ENCODE data around the gene SSMEM1.
"Not testable (repeated sequence)": the region's sequence is repeated elsewhere in the genome, so short reads cannot be mapped to it uniquely, and the experiment has no call there.

SSMEM1 gene, protein sequence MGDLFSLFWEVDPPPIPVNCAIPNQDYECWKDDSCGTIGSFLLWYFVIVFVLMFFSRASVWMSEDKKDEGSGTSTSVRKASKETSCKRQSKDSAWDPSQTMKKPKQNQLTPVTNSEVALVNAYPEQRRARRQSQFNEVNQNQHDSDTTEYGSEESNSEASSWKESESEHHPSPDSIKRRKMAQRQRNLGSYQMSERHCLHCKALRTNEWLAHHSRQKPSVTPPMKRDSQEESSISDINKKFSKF

GRCh38 chr7:130207642-130208041 is at the start of gene SSMEM1:
Gene SSMEM1, plus strand, starts transcription at chr7:130207860. Its CDS starts 51 bp downstream, at chr7:130207911.
- DNase-seq: peak; percentile 16

GRCh38 chr7:130160023-130160422 is 47.6 kb upstream of the SSMEM1 start:
- DNase-seq: no peak

GRCh38 chr7:130160455-130160854 is 47.2 kb upstream of the SSMEM1 start:
- DNase-seq: no peak

DNA sequence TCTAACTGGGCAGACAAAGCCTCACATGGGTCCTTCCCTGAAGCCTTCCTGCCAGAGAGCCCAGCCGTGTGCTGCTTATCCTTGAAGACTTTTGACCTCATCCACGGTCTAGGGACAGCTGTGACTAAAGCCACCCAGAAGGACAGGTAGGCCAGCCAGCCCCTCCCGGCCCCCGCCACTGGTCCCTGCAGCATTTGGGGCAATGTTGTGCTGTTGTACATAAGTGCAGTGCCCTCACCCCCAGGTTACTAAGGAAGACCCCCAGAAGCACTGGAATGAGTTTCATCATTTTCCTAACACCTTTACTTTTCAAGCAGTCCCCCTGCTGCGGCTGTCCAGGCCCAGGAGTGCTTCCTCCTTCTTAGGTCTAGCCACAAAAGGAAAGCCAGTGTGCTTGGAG is 45.5 kb upstream of the SSMEM1 start:
- no peak for DNase-seq

- no peak for DNase-seq
These were observed 33.3 kb upstream of the SSMEM1 start for GRCh38 chr7:130174237-130174959.

- DNase-seq: no peak
These were observed 29.4 kb upstream of the SSMEM1 start for GRCh38 chr7:130178251-130178650.

GRCh38 chr7:130179631-130180030 is 28.0 kb upstream of the SSMEM1 start:
- no peak for DNase-seq

- DNase-seq: no peak
These were observed 26.9 kb upstream of the SSMEM1 start for GRCh38 chr7:130180571-130181262.

GRCh38 chr7:130181263-130181605 is 26.4 kb upstream of the SSMEM1 start:
- DNase-seq: no peak

GRCh38 chr7:130182990-130183389 is 24.7 kb upstream of the SSMEM1 start:
- no peak for DNase-seq

DNA sequence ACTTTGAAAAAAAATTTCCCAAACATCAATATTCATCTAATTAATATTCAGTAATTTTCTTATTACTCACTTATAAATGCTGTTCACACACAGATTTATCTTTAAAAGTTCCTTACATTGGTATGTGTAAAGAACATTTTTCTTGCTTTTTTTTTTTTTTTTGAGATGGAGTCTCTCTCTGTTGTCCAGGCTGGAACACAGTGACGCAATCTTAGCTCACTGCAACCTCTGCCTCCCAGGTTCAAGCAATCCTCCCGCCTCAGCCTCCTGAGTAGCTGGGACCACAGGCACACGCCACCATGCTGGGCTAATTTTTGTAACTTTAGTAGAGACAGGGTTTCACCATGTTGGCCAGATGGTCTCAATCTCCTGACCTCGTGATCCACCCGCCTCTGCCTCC is 23.3 kb upstream of the SSMEM1 start:
- DNase-seq: not testable (repeated sequence)

DNA sequence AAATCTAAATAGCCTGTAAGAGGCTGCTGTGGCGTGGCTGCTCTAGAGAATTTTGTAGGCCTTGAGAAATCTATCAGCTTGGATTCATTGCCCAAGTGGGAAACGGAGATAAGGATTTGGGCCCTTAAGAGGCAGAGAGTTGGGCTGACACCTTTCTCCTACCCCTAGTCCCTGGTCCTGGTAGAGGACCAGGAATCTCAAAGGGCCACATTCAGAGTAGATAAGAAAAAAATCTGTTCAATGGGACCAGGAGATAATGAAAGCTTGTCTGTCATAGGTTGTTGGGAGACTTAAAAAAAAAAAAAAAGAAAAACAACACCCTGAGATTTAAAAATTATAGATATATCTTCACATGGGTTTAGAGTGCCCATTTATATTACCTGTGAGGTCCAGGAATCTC is 20.3 kb upstream of the SSMEM1 start:
- no peak for DNase-seq

- DNase-seq: no peak
These were observed 18.3 kb upstream of the SSMEM1 start for GRCh38 chr7:130189343-130189742.

DNA sequence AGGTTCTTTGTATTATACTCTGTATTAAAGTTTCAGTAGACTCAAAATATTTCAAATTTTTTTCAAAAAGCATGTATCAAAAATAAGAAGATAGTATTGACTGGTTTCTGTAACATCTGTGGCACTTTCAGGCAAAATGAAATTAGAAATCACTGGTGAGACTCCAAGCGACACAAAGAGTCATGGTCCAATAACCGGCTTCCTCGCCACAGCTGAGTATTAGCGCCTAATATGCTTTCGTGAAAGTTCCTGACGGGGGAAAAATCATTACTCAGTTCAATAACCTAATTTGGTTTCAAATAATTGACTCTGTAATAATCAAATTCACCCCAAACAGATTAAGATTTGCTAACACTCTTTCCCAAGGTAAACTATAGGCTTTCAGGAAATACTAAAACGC is 15.9 kb upstream of the SSMEM1 start:
- no peak for DNase-seq

GRCh38 chr7:130195396-130195795 is 12.3 kb upstream of the SSMEM1 start:
- DNase-seq: no peak

- peak; percentile 13 for DNase-seq
These were observed 11.2 kb upstream of the SSMEM1 start for GRCh38 chr7:130196476-130196875.

GRCh38 chr7:130197094-130197493 is 10.6 kb upstream of the SSMEM1 start:
- no peak for DNase-seq

DNA sequence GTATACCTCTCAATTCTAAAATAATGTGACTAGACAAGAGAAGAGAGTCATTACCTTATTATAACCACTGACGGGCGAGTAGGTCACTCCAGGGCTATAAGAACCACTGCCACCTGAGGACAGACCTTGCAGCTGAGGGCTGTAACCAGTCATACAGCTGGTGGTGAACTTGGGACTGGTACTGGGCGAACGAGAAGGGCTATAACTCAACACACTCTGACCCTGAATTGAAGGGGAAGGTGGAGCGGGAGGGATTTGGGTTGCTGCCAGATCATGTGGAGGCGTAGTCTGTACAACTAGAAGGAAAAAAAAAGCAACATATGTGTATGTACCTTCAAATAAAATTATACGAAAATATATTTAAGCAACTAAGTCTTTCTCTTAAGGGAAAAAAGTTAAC is 5.9 kb upstream of the SSMEM1 start:
- DNase-seq: peak; percentile 95

- DNase-seq: peak; percentile 100
These were observed 2.3 kb upstream of the SSMEM1 start, which contains the start of gene TMEM209 for GRCh38 chr7:130205084-130205947. Gene TMEM209, minus strand, starts transcription at chr7:130205406. Its CDS starts 31 bp downstream, at chr7:130205375.

DNA sequence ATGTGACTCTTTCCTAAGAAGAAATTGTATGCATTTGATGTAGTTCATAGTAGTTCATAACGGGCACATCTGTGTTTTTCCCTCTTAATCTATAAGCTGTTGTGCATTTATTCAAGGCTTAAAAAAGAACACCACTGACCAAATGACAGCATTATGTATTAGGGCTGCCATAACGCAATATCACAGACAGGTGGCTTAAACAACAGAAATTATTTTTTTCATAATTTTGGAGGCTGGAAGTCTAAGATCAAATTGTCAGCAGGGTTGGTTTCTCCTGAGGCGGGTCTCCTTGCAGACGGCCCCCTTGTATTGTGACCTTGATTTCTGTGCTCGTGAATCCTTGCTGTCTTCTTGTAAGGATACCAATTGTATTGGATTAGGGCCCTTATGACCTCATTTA is 627 bp upstream of the SSMEM1 start:
- DNase-seq: no peak

GRCh38 chr7:130208516-130208915 is 856 bp downstream of the SSMEM1 start:
- no peak for DNase-seq

DNA sequence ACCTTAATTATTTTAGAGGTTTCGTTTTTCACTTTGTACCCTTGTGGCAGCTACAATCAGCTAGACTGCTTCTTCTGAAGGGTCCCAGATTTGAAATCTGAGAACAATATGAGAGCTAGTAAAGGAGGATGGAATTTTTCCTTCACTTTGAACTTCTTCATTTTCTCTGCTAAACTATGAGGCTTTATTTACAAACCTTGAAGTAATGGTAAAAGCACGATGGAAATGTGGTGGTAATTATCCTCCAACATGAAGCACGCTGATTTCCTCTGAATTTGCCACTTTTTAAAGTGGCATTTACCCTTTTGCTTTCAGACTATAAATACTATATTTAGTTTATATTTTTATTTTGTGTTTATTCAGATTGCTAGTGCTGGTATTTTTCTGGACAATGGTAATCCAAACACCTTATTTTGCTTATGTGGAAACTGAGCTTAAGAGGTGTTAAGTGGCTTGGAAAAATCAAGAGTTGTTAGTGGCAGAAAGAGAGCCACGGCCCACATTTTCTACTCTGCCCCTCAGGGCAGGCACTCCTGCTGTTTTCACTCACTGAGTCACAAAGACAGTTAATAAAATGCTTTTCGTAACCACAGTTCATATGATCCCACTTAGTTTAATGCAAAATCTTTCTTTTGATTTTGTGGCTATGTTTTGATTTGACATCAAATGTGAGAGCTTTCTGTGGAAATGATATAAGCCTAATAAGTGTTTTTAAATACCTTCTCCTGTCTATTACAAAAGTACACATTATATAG is 2.7 kb downstream of the SSMEM1 start:
- DNase-seq: peak; percentile 62
